Smooth muscle cell of bladder (primary cell): ENCODE data around the gene KIAA0408. TPM values are rescaled to one million over a fixed set of nuclear protein-coding genes. Genes with fewer than 3 reads are reported as not detected.

Source experiments
- total RNA-seq: library from RNA; depleted of rRNA; stranded (reverse); fragments of >200 nt; gene quantifications from 2 replicates; pipeline ENCODE4 v1.2.3, GENCODE V29; 2014

The KIAA0408 gene
- 0.37 and 0.71 TPM in 2 replicates for total RNA-seq

GRCh38 chr6:127459231-127459641, at the start of gene KIAA0408:
TSS of gene KIAA0408 (minus strand) at chr6:127459389. CDS start at chr6:127453981, 5,408 bp downstream.

Other genes starting within 250 kb of the KIAA0408 start
- 46.1 and 57.7 TPM in 2 replicates for gene RNF146, start 192.5 kb downstream of the KIAA0408 start, total RNA-seq
- 43.6 and 54.5 TPM in 2 replicates for gene ECHDC1, start 115.8 kb downstream of the KIAA0408 start, total RNA-seq
- under 0.01 and 0.09 TPM in 2 replicates for gene C6orf58, start 117.8 kb upstream of the KIAA0408 start, total RNA-seq